GM12892 (cell line): ENCODE data around the gene FKBP2.
A peak's percentile ranks its signal among the peaks of the same experiment; 100 is the strongest.

ENCODE experiments used
- DNase-seq: peaks from one replicate; pipeline ENCODE4 v3.0.0; 2011; ENCODE audit not compliant: insufficient read length
- FAIRE-seq: peaks from 2 replicates; lab custom pipeline; 2011; peaks lifted over from hg19 to GRCh38; lab: Jason Lieb, UNC
- POLR2A ChIP-seq: IDR thresholded peaks from 2 replicates; pipeline ENCODE4 v1.6.1; 2011; ENCODE audit warnings: low read depth, low read length, control low read depth
- POLR2AphosphoS5 ChIP-seq: IDR thresholded peaks from 2 replicates; pipeline ENCODE4 v1.6.1; 2011; ENCODE audit warnings: low read depth, low read length, control low read depth
- TAF1 ChIP-seq: IDR thresholded peaks from 2 replicates; pipeline ENCODE4 v1.6.1; 2011; ENCODE audit warnings: low read depth, mild to moderate bottlenecking, control low read depth, low read length, borderline replicate concordance

Gene FKBP2

GRCh38 chr11:64253043-64253442 is 12.1 kb downstream of the FKBP2 start:
- FAIRE-seq: no peak
- TF ChIP-seq TAF1 (no peak), POLR2AphosphoS5 (no peak), POLR2A (no peak)
- DNase-seq: no peak

GRCh38 chr11:64253481-64253880 is 12.6 kb downstream of the FKBP2 start:
- TF ChIP-seq POLR2AphosphoS5 (no peak), POLR2A (no peak), TAF1 (no peak)
- DNase-seq: no peak
- no peak for FAIRE-seq

- no peak for FAIRE-seq
- no peak for TF ChIP-seq POLR2AphosphoS5
- DNase-seq: no peak
Measured at GRCh38 chr11:64254326-64254725, 13.4 kb downstream of the FKBP2 start.

- no peak for DNase-seq
- TF ChIP-seq TAF1: no peak
- TF ChIP-seq POLR2AphosphoS5: no peak
- no peak for TF ChIP-seq POLR2A
- FAIRE-seq: no peak
Measured at GRCh38 chr11:64255135-64256128, 14.5 kb downstream of the FKBP2 start.

GRCh38 chr11:64256300-64256699 is 15.4 kb downstream of the FKBP2 start:
- no peak for FAIRE-seq
- DNase-seq: no peak
- no peak for TF ChIP-seq TAF1
- no peak for TF ChIP-seq POLR2AphosphoS5
- TF ChIP-seq POLR2A: no peak

- FAIRE-seq (no peak), DNase-seq (no peak)
- TF ChIP-seq POLR2A: no peak
- no peak for TF ChIP-seq POLR2AphosphoS5
- TF ChIP-seq TAF1: no peak
Measured at GRCh38 chr11:64258356-64258755, 17.5 kb downstream of the FKBP2 start.

- TF ChIP-seq POLR2AphosphoS5: no peak
- TF ChIP-seq POLR2A: no peak
- no peak for TF ChIP-seq TAF1
- FAIRE-seq: no peak
- DNase-seq: no peak
Measured at GRCh38 chr11:64258946-64259532, 18.1 kb downstream of the FKBP2 start.

GRCh38 chr11:64259533-64260067 is 18.7 kb downstream of the FKBP2 start:
- TF ChIP-seq POLR2A (no peak), POLR2AphosphoS5 (no peak), TAF1 (no peak)
- FAIRE-seq (peak; percentile 90), DNase-seq (no peak)

GRCh38 chr11:64260147-64260708 is 19.3 kb downstream of the FKBP2 start:
- TF ChIP-seq POLR2AphosphoS5 (no peak), POLR2A (no peak), TAF1 (no peak)
- DNase-seq (no peak), FAIRE-seq (no peak)

- FAIRE-seq: no peak
- no peak for TF ChIP-seq POLR2A
Measured at GRCh38 chr11:64261556-64262080, 20.7 kb downstream of the FKBP2 start.

GRCh38 chr11:64262271-64263002 is 21.5 kb downstream of the FKBP2 start:
- no peak for FAIRE-seq
- TF ChIP-seq POLR2AphosphoS5: no peak
- no peak for TF ChIP-seq POLR2A
- TF ChIP-seq TAF1: no peak
- no peak for DNase-seq

More at GRCh38 chr11:64261556-64262080, 20.7 kb downstream of the FKBP2 start:
- no peak for DNase-seq
